ENCODE measurements around the gene COLEC11.
A peak's percentile ranks its signal among the peaks of the same experiment; 100 is the strongest.
"Not testable (repeated sequence)": the region's sequence is repeated elsewhere in the genome, so short reads cannot be mapped to it uniquely, and the experiment has no call there.

COLEC11 gene

DNA sequence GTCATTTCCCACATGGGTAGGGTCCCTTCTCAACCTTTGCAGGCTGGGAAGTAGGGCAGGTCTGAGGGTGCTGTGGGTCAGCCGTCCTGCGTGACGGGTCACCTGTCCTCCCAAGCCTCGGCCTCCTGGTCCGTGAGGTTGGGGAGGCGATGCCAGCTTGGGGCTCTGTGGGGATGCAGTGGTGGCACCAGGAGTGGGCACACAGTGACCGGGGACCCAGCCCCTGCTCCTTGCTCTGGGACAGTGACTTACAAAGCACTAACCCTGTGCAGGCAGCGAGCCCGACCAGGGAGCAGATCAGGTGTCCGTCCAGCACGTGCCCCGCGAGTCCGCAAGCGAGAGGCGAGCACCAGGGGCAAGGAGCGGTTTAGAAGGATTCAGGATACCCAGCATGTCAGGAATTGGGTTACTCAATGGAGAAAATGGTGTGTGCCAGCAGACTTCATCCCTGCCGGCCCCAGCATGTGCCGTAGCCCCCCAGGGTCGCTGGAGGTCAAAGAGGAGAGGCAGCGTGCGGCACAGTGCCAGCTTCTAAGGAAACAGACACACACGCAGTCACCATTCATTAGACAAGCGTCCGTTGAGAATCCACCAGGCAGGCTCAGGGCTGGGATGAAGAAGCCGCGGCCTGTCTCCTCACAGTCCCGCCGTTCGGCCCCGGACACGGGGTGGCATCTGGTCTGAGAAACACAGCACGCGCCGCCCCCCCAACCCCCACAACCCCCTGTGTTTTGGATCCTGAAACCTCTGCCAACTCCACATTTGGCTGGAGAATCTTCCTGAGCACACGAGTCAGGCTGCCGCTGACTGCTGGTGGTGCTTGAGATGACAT, 11.7 kb downstream of the COLEC11 start:
- DNase-seq: no peak

DNA sequence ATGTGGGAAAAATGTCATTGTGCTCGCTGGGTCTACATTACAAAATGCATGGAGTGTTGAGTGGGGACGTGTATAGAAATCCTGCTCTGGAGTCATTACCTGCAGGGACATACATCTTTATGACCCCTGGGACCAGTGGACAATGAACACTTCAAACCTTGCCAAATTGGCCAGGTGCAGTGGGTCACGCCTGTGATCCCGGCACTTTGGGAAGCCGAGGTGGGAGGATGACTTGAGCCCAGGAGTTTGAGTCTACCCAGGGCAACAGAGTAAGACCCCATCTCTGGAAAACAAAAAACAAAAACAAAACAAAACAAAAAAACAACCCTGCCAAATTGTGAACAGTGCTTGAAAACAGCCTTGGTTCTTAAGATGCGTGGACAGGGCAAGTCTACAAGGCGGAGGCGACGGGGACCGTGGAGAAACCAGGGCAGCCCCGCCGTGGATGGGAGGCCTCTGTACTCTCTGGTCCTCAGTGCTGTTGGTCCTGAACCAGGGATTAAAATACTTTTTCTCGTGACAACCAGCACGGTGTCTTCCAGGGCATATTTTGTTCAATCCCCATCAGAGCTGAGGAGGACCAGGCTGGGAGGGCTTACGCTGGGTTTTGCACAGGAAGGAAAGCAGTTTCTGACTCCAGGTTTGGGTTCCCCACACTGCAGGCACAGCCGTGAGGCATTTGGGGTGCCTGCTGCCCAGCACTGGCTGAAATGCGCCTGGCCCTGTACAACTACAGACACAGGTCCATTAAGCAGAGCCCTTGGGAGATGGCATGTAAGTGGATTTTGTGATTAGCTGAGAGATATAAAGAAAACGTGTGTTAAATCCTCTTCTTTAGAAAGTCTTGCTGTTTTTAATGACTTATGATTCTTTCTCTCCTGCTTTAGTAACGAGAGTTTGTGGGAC, 13.7 kb downstream of the COLEC11 start:
- no peak for DNase-seq

DNA sequence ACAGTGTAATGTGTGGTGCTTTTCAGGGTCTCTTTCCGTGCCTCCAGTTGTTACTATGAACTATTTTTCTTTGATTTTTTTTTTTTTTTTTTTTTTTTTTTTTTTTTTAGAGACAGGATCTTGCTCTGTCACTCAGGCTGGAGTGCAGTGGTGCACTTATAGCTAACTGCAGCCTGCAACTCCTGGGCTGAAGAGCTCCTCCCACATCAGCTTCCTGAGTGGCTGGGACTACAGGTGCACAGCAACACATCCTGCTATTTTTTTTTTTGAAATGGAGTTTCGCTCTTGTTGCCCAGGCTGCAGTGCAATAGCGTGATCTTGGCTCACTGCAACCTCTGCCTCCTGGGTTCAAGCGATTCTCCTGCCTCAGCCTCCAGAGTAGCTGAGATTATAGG, 14.4 kb downstream of the COLEC11 start:
- DNase-seq: not testable (repeated sequence)

DNA sequence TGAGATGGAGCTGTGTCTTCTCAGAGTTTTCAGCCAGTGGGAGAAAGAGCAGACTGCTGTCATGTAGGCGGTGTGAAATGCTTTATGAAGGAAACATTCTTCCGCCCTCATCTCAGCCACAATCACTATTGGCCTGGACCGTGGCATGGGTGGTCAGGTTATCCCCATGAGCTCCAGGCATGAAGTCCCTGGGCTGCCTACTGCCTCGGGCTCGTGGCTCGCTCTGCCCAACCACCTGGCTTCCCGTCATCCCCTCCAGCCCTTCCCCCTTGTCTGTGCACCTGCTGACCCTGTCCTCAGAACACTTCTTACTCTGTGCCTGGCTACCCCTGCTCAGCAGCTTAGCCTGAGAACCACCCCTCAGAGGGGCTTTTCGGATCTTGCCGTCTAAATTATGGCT, 15.5 kb downstream of the COLEC11 start:
- no peak for DNase-seq

DNA sequence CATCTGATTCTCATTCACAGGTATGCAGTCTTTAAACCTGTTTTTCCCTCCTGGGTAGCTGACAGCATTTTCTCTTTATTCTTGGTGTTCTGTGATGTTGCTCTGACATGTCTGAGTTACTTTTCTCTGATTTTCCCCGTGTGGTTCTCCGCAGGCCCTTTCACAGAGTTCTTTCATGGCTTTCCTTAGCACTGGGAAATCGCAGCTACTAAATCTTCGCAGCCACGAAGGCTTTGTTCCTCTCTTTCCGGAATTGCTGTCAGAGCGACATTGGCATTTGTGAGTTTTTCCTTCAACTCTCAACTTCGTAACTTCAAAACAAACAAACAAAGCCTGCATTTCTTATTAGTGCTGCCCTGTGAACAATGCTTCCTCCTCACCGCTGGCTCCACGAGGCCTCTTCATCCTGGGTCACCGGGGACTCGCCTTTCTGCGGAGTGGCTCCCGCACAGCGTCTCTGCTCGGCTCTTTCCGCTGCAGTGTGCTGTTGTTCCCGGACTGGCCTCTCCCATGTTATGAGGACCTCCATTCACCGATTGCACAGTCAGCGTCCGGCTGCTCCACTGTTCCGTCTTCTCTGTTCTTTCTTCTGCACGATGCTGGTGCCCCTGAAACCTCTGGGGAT, 16.1 kb downstream of the COLEC11 start:
- peak; percentile 18 for DNase-seq

DNA sequence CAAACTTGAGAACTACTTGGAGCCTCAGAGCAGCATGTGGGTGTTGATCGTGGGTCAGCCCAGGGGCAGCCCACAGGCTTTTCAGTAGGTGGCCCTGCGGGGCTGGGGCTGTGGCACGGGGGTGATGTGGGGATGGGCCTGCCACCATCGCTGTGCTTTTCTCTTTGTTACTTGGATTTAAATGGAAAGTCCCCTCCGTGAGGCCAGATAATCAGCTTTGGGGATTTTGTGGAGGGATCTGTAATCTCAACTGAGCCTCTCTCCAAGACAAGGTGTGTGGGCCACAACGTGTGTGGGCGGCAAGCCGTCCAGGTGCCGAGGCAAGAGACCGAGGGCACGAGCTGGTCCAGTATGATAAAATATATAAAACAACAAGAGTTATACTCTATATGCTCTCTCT, 16.7 kb downstream of the COLEC11 start:
- no peak for DNase-seq

DNA sequence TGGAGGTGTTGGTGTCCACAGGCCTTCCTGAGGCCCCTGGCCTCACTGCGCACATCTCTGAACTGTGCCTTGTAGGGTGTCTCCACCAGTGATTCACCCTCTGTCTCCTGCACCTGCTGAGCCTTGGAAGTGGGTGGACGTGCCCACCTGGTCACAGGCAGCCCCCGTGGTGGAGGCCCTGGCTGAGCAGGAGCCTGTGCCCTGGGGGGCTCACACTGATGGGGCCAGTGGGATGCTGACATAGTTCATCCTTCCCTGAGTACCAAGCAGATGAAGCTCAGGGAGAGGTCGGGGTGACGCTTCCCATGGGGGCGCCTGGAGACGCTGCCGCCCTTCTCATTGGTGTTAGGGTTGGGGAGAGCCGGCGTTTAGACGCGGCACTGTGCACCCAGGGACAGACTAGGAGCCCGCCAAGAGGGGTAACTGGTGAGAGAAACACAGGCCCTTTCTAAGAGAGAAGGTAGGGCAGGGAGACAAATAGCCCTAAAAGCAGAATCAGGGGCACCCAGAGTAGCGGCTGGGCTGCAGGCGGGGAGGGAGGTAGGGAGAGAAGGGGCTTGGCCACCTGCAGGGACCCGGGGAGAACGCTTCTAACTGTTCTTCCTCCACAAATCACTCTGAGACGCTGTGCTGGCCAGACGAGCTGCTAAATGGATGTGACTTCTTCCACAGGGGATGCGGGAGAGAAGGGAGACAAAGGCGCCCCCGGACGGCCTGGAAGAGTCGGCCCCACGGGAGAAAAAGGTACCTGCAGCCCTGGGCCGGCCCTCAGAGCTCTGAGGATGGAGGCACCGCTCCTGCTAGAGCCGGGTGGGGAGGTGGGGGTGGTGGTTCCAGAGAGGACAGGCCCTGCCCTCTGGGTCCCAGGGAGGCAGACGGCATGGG, 18.0 kb downstream of the COLEC11 start:
- no peak for DNase-seq

DNA sequence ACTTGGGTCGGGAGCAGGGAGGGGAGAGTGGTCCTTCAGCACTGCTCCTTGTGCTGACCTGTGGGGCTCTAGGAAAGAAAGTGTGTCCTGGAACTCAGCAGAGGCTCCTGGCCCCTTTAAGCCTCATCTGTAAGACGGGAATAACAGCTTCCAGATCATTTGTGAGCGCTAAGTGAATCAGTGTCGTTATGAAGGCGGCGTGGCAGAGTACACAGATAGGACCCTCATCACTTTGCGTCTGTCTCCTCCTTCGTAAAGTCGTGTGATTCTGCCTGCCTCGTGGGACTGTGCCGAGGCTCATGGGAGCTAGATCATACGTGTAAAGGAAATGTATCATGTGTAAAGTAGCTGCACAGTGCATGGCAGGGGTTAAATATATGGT, 18.6 kb downstream of the COLEC11 start:
- peak; percentile 13 for DNase-seq

DNA sequence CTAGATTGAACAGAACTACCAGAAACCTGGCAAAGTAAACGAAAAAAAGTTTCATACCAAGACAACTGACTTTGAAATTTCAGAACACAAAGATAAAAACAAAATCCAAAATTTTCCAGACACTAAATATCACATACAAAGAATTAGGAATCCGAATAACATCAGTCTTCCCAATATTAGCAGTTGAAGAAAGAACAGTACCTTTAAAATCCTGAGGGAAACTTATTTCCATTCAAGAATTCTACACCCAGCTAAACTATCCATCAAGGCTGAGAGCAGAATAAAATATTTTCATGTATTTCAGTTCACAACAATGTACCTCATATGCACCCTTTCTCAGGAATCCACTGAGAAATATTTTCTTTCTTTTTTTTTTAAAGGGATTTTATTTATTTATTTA, 19.8 kb downstream of the COLEC11 start:
- DNase-seq: not testable (repeated sequence)

DNA sequence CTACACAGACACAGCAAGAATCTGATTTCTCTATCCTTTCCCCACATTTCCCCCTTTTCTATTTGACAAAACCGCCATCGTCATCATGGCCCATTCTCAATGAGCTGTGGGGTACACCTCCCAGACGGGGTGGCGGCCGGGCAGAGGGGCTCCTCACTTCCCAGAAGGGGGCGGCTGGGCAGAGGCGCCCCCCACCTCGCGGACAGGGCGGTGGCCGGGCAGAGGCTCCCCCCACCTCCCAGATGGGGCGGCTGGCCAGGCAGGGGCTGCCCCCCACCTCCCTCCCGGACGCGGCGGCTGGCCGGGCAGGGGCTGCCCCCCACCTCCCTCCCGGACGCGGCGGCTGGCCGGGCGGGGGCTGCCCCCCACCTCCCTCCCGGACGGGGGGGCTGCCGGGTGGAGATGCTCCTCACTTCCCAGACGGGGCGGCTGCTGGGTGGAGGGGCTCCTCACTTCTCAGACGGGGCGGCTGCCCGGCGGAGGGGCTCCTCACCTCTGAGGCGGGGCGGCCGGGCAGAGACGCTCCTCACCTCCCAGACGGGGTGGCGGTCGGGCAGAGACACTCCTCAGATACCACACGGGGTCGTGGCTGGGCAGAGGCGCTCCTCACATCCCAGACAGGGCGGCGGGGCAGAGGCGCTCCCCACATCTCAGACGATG, 20.8 kb downstream of the COLEC11 start:
- not testable (repeated sequence) for DNase-seq

DNA sequence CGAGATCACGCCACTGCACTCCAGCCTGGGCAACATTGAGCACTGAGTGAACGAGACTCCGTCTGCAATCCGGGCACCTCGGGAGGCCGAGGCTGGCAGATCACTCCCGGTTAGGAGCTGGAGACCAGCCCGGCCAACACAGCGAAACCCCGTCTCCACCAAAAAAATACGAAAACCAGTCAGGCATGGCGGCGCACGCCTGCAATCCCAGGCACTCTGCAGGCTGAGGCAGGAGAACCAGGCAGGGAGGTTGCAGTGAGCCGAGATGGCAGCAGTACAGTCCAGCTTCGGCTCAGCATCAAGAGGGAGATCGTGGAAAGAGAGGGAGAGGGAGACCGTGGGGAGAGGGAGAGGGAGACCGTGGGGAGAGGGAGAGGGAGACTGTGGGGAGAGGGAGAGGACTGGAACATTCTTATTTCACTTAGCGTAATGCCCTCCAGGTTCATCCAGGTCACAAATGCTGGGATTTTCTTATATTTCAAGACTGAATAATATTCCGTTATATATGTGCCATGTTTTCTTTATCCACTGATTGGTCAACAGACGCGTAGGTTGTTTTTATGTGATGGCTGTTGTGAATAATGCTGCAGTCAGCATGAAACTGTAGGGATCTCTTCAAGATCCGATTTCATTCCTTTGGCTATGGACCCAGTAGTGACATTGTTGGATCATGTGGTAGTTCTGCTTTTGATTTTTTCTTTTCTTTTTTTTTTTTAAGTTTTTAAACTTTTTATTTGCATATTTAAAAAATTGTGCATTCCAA, 21.7 kb downstream of the COLEC11 start:
- DNase-seq: not testable (repeated sequence)

DNA sequence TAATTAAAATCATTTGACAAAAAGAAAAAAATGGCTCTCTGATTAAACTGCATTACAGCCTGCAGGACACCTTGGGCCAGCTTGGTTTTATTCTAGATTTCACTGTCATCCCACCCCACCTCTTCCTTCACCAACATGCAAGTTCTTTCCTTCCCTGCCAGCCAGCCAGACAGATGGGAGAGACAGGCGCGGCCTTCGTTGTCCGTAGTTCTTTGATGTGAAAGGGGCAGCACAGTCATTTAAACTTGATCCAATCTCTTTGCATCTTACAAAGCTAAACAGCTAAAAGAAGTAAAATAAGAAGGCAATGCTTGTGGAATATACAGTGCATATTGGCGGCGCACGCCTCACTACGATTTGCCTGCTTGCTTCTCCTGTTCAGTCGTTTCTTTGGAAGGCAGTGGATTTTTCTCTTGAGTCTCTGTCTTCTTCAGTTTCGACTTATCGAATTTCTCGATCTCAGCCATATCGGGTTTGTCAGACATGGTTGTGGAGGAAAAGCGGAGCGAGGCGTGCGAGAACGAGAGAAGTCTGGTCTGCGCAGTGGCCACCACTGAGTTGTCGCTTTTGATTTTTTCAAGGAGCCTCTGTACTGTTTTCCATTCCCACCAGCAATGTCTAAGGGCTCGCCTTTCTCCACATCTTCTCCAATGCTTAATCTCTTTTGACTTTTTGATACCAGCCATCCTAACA, 22.4 kb downstream of the COLEC11 start:
- DNase-seq: no peak

DNA sequence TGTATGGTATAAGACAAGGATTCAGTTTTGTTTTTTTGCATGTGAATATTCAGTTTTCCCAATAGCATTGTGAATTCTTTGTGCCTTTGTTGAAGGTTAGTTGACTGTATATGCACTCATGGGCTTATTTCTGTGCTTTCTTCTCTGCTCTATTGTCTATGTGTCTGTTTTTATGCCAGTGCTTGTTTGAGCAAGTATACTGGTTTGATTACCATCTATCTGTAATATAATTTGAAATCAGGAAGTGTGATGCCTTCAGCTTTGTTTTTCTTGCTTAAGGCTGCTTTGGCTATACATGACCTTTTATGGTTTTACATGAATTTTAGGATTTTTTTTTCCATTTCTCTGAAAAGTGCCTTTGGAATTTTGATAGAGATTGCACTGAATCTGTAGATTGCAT, 23.5 kb downstream of the COLEC11 start:
- DNase-seq: no peak

DNA sequence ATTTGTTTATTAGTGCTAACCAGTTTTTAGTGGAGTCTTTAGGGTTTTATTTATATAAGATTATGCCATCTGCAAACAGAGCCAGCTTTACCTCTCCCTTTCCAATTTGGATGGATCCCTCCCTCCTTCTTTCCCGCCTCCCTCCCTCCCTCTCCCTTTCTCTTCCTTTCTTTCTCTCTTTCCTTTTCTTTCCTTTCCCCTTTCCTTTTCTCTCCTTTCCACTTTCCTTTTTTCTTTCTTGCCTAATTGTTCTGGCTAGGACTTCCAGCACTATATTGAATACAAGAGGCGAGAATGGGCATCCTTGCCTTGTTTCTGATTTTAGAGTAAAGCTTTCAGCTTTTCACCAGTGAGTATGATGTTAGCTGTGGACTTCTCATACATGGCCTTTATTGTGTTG, 24.1 kb downstream of the COLEC11 start:
- DNase-seq: no peak

DNA sequence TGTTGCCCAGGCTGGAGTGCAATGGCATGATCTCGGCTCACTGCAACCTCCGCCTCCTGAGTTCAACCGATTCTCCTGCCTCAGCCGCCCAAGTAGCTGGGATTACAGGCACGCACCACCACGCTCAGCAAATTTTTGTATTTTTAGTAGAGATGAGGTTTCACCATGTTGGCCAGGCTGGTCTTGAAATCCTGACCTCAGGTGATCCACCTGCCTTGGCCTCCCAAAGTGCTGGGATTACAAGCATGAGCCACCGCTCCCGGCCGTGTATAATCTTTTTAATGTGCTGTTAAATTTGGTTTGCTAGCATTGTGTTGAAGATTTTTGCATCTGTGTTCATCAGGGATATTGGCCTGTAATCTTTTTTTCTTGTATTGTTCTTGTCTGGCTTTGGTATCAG, 24.7 kb downstream of the COLEC11 start:
- not testable (repeated sequence) for DNase-seq

DNA sequence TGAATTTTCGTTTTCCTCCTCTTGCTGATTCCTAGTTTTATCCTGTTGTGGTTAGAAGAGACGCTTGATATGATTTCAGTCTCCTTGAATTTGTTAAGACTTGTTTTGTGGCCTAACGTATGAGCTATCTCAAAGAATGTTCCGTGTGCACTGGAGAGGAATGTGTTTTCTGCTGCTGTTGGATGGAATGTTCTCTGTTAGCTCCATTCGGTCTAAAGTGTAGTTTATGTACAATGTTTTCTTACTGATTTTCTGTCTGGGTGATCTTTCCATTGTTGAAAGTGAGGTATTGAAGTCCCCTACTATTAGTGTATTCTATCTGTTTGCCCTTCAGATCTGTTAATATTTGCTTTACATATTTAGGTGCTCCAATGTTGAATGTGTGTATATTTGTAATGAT, 25.9 kb downstream of the COLEC11 start:
- no peak for DNase-seq

DNA sequence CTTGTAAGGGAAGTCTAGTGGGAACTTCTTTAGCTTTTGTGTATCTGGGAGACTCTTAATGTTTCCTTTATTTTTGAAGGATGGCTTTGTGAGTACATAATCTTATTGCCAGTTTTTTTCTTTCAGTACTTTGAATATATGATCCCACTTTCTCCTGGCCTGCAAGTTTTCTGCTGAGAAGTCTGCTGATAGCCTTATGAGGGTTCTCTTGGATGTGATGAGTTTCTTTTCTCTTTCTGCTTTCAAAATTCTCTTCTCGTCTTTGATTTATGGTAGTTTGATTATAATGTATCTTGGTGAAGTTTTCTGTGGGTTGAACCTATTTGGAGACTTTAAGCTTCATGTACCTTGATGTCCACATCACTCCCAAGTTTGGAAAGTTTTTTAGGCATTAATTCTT, 28.1 kb downstream of the COLEC11 start:
- DNase-seq: no peak

DNA sequence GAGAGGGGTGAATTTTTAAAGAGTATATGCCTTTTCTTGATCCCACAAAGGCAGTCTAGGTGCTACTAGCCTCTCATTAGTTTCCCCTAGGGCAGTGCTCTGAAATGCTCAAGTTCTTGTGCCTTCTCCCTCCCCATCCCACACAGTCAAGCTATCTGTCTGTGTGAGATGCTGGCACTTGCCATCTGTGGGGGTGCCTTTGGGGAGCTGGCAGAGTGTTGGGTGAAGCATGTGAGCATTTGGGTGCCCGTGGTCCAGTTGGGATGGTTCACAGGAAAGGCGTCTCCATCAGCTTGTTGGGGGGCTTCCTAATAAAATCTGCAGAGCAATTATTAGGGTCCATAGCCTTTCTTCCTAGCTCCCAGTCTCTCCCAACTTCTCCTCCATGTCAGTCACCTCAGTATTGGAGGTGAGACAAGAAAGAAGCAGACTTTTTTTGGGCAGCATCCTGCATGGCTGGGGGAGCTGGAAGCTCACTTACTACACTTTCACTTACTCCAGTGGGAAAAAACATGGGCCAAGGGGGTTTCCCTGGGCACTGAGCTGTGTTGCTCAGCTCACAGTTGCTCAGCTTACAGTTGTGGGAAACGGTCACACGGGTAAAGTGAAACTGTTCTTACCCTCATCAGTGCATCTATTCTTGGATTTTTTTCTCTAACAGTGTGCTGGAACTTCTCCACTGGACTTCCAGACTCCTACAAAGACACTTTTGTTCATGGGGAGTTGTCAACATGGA, 29.3 kb downstream of the COLEC11 start:
- no peak for DNase-seq

DNA sequence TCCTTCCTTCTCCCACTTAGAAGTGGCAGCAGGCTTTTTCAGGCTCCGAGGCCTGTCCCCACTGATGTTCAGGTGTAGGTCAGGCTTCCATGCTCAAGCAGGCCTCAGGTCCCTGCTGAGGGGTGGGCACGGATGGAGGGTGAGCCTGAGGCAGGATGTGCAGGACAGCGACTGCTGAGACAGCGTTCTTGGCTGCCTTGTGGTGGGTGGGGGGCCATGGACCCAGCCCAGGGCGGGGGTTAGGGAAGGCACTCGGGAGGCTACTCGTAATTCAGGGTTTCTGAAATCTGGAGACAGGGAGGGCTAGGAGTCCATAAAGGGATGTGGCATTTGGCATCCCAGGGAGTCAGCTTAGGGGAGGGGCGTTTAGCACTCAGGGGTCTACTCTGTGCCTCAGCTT, 30.3 kb downstream of the COLEC11 start:
- DNase-seq: no peak
